RWPE2 (cell line): ENCODE measurements around the gene KRTAP12-1.

Experiments used
- ATAC-seq: fragments of 200-7000 bp; cut with Tn5 transposase; 3 replicates; pipeline ENCODE4 v1.9.1; 2021; ENCODE audit warnings: low read depth
- DNase-seq: peaks from one replicate; pipeline ENCODE4 v3.0.0-alpha.2; 2020; ENCODE audit warnings: low spot score
- H3K27ac ChIP-seq: fragments of 450-650 bp; 2 replicates; pipeline ENCODE4 v1.5.1; 2017; ENCODE audit warnings: mild to moderate bottlenecking; ENCODE audit not compliant: poor library complexity, severe bottlenecking
- H3K27me3 ChIP-seq: fragments of 250-450 bp; sonication (Bioruptor Pico); 2 replicates; pipeline ENCODE4 v1.5.1; 2021; ENCODE audit warnings: mild to moderate bottlenecking, moderate library complexity; ENCODE audit not compliant: insufficient read depth, poor library complexity, severe bottlenecking
- H3K36me3 ChIP-seq: fragments of 250-450 bp; sonication (Bioruptor Pico); 2 replicates; pipeline ENCODE4 v1.5.1; 2020; ENCODE audit warnings: low read depth, mild to moderate bottlenecking, moderate library complexity
- H3K4me1 ChIP-seq: fragments of 250-450 bp; sonication (Bioruptor Pico); 2 replicates; pipeline ENCODE4 v1.5.1; 2021; ENCODE audit warnings: mild to moderate bottlenecking, moderate library complexity; ENCODE audit not compliant: insufficient read depth, poor library complexity, severe bottlenecking
- H3K4me3 ChIP-seq: fragments of 250-450 bp; sonication (Bioruptor Pico); 2 replicates; pipeline ENCODE4 v1.5.1; 2021; ENCODE audit warnings: mild to moderate bottlenecking, moderate library complexity; ENCODE audit not compliant: severe bottlenecking
- H3K9me3 ChIP-seq: fragments of 250-450 bp; sonication (Bioruptor Pico); 2 replicates; pipeline ENCODE4 v1.5.1; 2021; ENCODE audit warnings: mild to moderate bottlenecking, moderate library complexity; ENCODE audit not compliant: severe bottlenecking
- CTCF ChIP-seq: fragments of 450-650 bp; IDR thresholded peaks from one replicate; pipeline ENCODE4 v1.5.1; 2017; ENCODE audit warnings: mild to moderate bottlenecking, moderate library complexity; ENCODE audit not compliant: poor library complexity, severe bottlenecking

KRTAP12-1 gene

GRCh38 chr21:44684483-44684882 lies 2.5 kb upstream of the KRTAP12-1 start:
- Histone ChIP-seq H3K4me1 (no peaks in the 10 kb centered on the region), H3K27ac (no peak overlapping the region), H3K27me3 (peaks cover 23% of the 10 kb centered on the region), H3K4me3 (no peak overlapping the region), H3K36me3 (no peaks in the 10 kb centered on the region), H3K9me3 (no peaks in the 10 kb centered on the region)
- DNase-seq (no peak), ATAC-seq (no peak)
- no peak for TF ChIP-seq CTCF

GRCh38 chr21:44684077-44684476 lies 2.1 kb upstream of the KRTAP12-1 start:
- Histone ChIP-seq H3K9me3 (no peaks in the 10 kb centered on the region), H3K4me1 (no peaks in the 10 kb centered on the region), H3K27ac (no peak overlapping the region), H3K4me3 (no peak overlapping the region), H3K27me3 (peaks cover 27% of the 10 kb centered on the region), H3K36me3 (no peaks in the 10 kb centered on the region)
- no peak for TF ChIP-seq CTCF
- ATAC-seq (no peak), DNase-seq (no peak)

GRCh38 chr21:44682580-44683151 lies 703 bp upstream of the KRTAP12-1 start:
- H3K36me3 ChIP-seq: no peaks in the 10 kb centered on the region
- DNase-seq (no peak), ATAC-seq (no peak)
- no peak for TF ChIP-seq CTCF
- H3K27me3 ChIP-seq: peaks cover 28% of the 10 kb centered on the region
- H3K27ac ChIP-seq: no peak overlapping the region
- H3K4me3 ChIP-seq: no peak overlapping the region
- H3K9me3 ChIP-seq: no peaks in the 10 kb centered on the region
- no peaks in the 10 kb centered on the region for H3K4me1 ChIP-seq

- Histone ChIP-seq H3K27me3 (peaks cover 32% of the 10 kb centered on the region), H3K27ac (no peak overlapping the region), H3K4me3 (no peak overlapping the region), H3K36me3 (no peaks in the 10 kb centered on the region), H3K4me1 (no peaks in the 10 kb centered on the region), H3K9me3 (no peaks in the 10 kb centered on the region)
- ATAC-seq (no peak), DNase-seq (no peak)
- TF ChIP-seq CTCF: no peak
These were observed 811 bp downstream of the KRTAP12-1 start for GRCh38 chr21:44681152-44681551.

- ATAC-seq: no peak
- DNase-seq: no peak
These were observed 4.1 kb downstream of the KRTAP12-1 start for GRCh38 chr21:44677881-44678280.

More at GRCh38 chr21:44677881-44678280, 4.1 kb downstream of the KRTAP12-1 start:
- H3K36me3 ChIP-seq: no peaks in the 10 kb centered on the region
- TF ChIP-seq CTCF: no peak
- no peak overlapping the region for H3K4me3 ChIP-seq
- no peaks in the 10 kb centered on the region for H3K9me3 ChIP-seq
- no peaks in the 10 kb centered on the region for H3K4me1 ChIP-seq
- no peak overlapping the region for H3K27ac ChIP-seq
- peaks cover 37% of the 10 kb centered on the region for H3K27me3 ChIP-seq
